Left forelimb (tissue), 1 donor: ENCODE data around the gene KAZN.
"Not testable (repeated sequence)": the region's sequence is repeated elsewhere in the genome, so short reads cannot be mapped to it uniquely, and the experiment has no call there.

Experiments
- DNase-seq: peaks from one replicate; pipeline ENCODE4 v3.0.0-alpha.2; 2018; ENCODE audit warnings: low spot score

KAZN gene

DNA sequence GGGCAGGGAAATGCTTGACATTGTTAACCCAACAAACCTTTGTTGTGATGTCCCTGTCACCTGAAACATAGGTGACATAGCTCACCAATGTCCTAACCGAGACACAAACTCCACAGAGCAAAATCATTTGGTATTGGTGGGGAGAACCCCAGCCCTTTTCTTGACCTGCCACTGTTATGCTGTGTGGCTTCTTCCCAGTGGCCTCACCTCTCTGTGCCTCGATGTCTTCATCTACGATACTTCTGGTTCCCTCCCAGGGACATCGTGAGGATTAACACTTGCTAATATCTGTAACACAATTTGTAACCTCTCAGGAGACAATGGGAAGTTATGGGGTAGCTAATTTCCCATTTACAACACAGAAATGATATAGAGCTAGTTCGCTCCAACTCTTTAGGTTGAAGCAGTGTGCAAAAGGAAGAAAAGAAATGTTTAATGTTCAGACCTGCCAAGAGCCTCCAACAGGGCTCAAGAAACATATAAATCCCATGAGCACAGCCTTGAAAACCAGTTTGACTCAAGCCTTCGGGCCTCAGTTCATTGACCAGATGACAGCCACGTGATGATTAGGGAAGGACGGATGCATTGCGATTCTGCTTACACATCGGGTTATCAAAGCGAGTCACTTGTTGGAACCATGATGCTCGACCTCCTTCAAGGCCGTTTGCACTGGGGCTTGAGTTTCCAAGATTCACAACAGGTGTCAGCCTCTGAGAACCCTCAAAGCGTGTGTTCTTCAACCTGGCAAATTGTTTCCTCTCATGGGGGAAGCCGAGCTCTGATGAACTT, 517.3 kb downstream of the KAZN start:
- no peak for DNase-seq

GRCh38 chr1:15116966-15117365, 518.5 kb downstream of the KAZN start:
- no peak for DNase-seq

GRCh38 chr1:15117671-15118325, 519.3 kb downstream of the KAZN start:
- no peak for DNase-seq

- no peak for DNase-seq
These were observed 520.1 kb downstream of the KAZN start for GRCh38 chr1:15118579-15118978.

DNA sequence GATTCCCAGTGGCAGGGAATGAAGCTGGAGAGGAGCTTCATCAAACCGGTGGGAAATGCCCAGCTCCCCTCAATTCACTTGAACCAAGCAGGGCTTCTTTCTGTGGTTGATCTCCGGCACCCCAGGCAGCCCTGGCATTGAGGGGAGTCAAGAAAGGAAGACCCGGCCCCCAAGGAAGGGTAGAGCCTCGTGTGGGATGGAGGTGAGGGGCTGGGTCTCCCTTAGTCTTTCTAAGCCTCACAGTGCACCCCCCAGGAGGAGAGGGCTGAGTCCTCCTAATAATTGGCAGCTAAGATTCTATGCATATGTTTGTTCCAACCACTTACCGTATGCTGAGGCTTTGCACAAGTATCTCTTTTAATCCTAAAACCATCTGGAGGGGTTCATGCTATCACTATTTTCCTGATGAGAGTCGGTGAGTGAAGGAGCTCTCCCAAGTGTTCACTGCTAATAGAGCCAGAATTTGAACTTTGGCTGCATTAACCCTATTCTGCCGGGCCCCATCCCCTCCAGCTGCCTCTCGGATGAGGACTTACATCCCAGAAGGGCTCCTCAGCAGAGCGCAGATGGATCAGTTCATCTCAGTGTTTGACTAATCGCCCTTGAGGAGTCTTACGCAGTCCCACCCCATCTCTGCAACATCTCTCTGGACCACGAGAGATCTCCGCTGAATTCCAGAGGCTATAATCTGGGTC, 521.9 kb downstream of the KAZN start:
- no peak for DNase-seq

GRCh38 chr1:15122331-15122730, 523.8 kb downstream of the KAZN start:
- DNase-seq = no peak

DNA sequence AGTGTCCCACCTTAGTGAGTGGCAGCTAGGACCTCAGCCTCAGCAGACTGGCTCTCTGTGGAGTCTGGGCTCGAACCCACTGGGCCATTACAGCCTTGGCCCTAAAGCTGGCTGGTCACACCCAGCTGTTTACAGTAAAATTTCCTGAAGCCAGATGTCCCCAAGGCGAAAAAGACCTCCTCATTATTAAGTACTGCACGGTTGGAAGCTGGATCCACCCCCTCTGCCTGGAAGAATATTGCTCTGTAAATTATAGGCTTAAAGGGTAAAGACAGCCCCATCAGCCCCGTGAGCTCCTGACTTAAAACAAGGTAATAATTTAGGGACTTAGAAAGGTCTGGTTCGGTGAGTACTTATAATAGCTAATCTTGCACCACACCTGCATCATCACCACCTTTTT, 524.8 kb downstream of the KAZN start:
- no peak for DNase-seq

DNA sequence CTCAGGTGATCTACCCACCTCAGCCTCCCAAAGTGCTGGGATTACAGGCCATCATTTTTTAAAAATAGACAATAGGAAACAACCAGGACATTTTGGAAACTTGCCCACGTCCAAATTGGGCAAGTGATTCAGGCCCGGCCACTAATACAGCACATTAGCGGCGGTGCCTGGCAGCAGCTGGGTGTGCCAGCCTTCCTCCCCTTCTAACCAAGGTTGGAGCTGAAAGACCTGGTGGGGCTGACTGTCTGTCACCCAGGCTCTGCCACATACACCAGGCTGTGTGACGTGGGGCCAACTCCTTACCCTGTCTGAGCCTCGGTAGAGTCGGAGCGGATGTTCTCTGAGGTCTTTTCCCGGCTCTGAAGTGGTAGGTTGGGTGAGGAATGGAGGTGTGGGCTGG, 525.4 kb downstream of the KAZN start:
- DNase-seq = no peak

DNA sequence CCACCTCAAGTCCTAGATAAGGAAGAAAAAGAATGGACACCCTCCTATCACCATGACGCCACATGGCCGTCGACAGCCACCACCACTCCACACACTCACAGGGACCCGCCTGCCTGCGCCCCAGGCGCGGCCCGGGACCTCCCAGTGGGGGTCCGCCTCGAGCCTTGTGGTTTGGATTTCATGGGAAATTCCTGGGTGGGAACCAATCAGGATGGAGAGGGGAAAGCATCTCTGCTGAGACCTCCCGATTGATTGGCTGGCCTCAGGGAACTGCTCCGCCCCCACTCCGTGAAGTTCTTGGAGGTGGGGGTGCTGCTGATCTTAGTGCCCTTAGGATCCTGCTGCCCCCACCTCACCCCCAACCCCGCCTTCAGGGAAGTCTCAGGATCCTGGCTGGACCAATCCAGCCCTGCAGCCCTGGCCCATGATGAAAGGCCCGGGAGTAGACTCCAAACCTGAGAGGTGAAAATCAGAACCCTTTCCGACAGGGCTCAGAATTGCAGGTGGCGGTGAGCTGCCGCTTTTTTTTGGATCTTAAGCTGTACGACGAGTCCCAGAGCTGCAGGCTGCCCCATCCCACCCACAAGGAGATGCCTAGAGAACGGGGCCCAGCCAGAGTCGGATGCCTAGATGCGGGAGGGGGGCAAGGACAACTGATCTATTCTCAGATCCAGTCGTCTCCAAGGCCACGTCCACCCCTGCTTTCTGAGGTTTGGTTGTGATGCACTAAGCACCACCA, 526.0 kb downstream of the KAZN start:
- no peak for DNase-seq

DNA sequence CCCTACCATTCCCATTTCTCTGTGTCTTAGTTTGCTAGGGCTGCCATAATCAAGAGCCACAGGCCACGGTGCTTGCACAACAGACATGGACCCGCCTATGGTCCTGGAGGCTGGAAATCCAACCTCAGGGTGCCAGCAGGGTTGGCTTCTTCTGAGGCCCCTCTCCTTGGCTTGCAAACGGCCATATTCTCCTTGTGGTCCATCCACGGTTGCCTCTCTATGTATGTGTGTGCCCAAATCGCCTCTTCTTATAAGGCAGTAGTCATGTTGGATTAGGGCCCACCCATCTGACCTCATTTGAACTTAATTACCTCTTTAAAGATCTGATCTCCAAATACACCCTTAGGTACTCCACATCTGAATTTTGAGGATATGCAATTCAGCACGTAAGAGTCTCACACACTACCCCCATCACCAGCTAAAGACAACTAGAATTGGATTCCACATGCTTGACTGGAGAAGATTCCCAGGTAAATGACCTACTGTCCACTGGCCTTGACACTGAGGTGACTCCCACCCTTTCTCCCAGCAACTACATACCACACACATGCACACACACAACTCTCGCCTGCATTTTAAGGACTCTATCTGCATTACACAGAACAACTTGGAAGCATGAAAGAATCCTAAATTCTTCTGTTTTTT, 526.7 kb downstream of the KAZN start:
- DNase-seq = no peak

DNA sequence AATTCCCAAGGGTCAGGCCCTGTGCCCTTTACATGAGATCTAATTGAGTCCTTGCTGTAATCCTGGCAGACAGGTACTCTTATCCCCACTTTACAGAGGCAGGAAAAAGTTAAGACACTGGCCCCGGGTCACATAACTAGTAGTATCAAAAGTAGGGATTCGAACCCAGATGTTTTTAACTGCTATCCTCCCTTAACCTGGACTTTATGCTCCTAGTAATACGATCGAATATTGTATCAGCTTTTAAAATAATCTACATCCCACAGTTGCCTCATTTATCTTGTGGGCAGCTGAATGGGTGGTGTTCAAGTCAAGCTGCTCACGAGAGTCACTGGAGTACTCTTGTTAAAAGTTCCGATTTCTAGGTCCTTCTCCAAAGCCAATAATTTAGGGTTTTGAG, 529.6 kb downstream of the KAZN start:
- no peak for DNase-seq

DNA sequence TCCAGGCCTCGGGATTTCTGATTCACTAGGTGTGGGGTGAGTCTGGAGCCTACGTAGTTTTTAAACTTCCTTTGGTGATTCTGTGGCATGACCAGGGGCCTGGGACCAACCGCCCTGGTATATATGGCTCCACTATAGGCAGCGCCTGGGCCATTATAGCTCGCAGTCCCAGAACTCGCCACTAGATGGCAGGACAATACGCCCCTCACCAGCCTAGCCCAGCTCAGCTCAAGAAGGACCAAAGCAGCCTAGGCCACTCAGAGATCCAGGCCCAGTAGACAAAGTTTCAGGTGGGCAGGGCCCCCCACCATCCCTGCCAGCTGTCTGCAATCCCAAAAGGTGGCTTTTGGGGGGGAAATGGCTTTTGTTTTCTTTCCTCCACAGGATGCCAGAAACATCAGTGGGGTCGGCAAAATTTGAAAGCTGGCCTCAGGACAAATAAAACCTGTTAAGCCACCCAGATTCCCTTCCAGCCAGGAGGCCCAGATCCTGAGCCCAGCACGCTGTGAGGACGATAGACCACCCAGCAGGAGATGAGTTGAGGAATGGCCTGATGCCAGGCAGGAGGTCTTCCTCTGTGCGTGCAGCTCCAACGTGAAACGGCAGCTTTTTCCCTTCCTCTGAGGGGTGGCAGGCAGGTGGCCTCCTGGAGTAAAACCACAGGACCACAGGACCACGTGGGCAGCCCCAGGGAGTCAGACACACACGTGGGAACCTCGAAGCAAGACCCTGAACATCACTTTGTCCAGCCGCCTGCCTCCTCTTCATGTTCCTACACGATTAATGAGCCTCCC, 530.2 kb downstream of the KAZN start:
- peak; percentile 81 for DNase-seq

DNA sequence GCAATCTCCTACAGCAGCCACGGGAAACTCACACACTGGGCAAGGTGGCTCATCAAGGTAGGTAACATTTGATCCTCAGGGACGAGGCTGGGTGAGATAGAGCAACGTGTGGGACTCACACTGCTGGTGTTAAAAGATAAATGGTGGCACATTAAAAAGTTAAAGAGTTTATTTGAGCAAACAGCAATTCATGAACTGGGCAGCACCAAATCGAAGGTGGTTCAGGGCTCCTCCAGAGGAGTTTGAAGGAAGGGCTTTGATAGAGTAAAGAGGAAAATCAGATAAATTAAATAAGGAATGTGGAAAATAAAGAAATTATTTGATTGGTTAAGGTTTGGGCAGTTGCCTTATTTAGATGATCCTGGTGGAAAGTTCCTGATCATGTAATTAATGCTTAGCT, 531.5 kb downstream of the KAZN start:
- DNase-seq = no peak

GRCh38 chr1:15130607-15131006, 532.1 kb downstream of the KAZN start:
- DNase-seq = no peak

DNA sequence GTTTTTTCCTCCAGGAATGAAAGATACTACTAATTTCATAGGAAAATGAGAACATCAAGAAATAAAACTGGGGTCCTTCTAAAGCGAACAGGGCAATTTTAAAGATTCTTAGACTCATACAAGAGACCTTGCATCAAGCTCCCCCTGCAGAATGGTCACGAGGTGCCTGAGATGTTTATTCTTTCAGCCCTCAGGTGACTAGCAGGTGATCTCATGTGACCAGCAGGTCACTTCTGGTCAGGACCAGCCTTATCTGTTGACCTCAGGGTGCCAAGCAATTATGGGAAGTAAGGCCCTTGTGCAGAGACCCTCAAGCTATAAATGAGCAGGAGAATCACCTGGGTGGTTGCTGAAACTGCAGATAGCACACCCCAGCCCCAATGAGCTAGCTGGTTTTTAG, 534.5 kb downstream of the KAZN start:
- DNase-seq = no peak

DNA sequence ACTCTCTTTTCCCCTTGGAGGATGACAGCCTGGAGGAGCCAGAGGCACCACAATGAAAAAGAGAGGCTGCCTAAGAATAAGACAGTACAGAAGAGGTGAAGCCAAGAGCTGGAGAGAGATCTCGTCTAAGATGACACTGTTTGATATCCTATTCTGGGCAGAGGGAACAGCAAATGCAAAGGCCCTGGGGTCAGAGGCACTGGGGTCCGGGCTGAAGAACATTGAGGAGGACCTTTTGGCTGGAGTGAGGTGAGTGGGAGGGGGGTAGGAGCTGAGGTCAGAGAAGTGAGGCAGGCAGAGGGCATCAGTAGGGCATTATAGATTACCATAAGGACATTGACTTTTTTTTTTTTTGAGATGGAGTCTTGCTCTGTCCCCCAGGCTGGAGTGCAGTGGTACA, 535.8 kb downstream of the KAZN start:
- no peak for DNase-seq

- not testable (repeated sequence) for DNase-seq
These were observed 537.1 kb downstream of the KAZN start for GRCh38 chr1:15135604-15136003.

DNA sequence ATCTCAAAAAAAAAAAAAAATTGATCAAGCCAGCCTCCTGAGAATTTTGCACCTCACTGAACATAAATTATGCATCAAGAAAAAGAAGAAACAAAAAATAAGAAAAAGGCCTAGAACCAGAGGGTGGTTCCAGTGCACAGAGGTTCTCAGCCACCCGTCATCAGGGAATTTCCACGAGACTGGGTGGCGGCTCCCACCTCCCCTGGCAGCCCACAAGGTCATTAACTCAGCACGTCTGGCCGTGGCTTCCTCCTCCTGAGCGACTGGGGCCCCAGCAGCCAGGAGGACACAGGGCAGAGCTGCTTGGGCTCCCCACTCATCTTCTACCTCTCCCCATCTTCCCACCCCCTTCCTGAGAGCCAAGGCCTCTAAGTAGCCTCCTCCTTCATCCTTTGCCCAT, 539.3 kb downstream of the KAZN start:
- no peak for DNase-seq

- no peak for DNase-seq
These were observed 541.3 kb downstream of the KAZN start for GRCh38 chr1:15139654-15140350.

DNA sequence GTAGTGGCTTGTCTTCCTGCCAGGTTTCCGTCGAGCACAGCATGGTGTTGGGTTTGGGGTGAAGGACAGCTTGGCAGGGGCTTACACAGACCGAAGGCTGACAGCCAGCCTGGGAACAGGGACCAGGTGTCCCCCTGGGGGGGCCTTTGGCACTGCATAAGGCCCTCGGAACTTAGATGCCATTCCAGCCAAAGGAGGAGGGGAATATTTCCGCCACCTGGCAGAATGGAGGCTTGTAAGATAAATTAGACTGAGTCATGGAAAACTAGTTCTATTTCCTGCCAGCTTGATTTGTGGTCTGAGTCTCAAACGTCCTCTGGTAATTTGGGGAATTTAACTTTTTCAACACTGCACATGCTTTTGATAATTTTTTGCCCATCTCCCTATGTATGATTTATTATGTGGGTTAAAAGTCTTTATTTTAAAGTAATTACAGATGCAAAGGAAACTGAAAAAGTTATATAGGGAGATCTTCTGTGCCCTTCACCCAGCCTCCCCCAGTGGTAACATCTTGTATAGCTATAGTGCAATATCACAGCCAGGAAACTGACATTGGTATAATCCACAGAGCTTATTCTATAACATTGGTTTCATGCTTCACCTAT, 543.6 kb downstream of the KAZN start:
- no peak for DNase-seq
